Activated CD4-positive, alpha-beta T cell treated with anti-CD3 and anti-CD28 coated beads, Interleukin-2, amount 50 U/mL, for 4 hours (primary cell): Measurements from ENCODE around the gene TAF6.
"Not testable (repeated sequence)": the region's sequence is repeated elsewhere in the genome, so short reads cannot be mapped to it uniquely, and the experiment has no call there.

Experiments
- DNase-seq, 2 experiments: peaks; one replicate each; pipeline ENCODE4 v3.0.0-alpha.2; 2020

Gene TAF6

GRCh38 chr7:100152404-100152803 is 33.2 kb upstream of the TAF6 start:
- no peak for DNase-seq

DNA sequence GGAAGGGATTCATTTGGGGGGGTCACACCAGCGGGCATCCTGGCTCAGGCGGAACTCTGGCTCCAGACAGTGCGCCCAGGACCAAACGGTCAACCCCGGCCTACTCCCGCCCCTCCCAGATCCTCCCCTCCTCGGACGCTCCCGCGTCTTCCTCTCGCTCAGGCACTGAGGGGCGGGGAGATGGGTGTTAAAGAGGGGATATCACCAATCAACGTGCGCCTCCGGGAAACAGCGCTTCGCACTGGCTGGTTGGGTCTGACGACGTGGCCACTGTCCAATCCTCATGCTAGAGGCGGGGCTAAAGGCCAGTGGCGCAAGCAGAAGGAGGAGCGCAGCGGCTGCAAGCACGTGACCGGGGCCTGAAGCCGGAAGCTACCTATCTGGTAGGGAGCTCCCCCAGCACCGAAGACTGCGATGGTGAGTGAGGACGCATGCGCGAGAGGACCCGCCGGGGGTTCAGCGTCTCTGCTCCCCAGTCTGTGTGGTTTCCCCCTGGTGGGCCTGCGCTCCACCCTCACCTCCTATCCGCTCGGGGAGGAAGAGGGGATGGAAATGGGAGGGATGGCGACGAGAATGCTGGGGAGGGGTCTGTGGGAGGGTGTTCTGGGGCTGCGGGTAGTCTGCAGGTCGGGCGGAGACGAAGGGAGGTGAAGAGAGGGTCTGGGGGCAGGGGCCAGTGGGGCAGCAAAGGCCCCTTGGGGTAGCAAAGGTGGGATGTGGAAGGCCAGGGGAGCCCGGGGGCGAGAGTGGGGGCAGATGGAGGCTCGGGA is 29.6 kb upstream of the TAF6 start, which contains the start of gene LAMTOR4:
LAMTOR4 (plus strand) TSS at position 360 of the 770 bp plus-strand sequence; CDS start at position 415, 55 bp downstream.
- peak; percentile 97 to 98 for DNase-seq

GRCh38 chr7:100148225-100148558 is 29.0 kb upstream of the TAF6 start:
- no peak for DNase-seq

- no peak for DNase-seq
These were observed 28.1 kb upstream of the TAF6 start for GRCh38 chr7:100147278-100147677.

GRCh38 chr7:100146350-100146749 is 27.2 kb upstream of the TAF6 start:
- not testable (repeated sequence) for DNase-seq

DNA sequence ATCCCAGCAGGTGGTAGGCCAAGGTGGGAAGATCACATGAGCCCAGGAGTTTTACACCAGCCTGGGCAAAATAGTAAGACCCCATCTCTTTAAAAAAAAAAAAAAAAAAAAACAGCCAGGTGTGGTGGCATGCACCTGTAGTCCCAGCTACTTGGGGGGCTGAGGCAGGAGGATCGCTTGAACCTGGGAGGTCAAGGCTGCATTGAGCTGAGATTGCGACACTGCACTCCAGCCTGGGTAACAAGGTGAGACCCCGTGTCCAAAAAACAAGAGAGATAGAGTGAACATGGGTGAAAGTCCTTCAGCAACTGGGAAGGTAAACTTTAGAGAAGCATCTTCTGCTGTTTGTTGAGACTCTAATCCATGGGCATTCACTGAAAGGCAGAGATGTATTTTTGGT is 23.3 kb upstream of the TAF6 start:
- DNase-seq, result no peak

GRCh38 chr7:100141555-100141949 is 22.4 kb upstream of the TAF6 start:
- DNase-seq, result no peak

DNA sequence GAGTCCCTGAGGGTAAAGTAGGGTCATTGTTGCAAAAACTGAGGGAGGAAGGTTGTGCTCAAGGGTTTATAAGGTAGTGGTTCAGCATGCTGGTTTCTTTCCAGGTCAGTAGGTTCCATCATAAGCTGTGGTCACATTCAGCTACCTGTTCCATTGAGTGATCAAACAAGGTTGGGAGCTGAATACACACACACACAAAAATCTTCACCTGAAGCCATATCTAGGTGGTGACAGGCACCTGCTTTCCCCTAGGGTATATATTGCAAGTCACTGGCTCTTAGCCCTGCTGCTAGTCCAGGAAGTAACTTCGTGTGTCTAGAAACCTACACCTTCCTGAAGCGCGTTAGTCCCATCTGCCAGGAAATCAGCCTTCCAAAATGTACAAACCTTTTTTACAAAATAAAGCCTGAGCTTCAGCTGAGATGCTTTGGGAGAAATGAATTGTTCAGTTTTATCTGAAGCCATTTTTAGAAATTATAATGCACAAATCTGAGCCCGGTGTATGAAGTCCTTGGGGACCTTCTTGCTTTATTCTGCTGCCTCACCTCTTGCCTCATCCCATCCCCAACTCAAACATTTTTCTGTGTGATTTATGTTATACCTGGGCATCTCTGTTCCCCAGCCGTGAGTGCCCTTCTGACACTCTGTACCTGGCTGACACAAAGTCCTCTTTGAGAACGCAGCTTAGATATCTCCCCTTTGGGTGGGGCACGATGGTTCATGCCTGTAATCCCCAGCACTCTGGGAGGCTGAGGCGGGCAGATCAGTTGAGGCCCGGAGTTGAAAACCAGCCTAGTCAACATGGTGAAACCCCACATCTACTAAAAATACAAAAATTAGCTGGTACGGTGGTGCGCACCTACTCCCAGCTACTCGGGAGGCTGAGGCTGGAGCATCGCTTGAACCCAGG is 18.9 kb upstream of the TAF6 start:
- DNase-seq, result no peak

DNA sequence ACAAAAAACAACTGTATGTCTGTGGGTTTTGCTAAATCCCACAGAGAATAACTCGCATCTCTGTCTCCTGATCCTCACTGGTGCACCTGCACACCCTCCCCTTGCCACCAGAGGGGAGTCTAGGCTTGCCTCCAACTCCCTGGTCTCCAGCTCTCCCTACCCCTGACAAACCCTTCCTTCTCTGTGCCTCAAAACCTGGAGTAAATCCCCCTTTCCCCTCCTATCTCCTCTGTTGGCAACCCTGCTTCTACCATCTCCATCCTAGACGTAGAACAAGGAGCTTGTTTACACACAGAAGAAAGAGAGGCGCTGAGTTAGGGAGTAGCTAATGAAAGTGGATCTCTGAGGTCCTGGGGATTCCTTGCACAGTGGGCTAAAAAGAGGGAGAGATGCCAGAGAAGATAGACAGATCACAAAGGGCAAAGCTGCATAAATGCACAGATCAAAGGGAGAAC is 13.6 kb upstream of the TAF6 start:
- peak; percentile 55 to 62 for DNase-seq

GRCh38 chr7:100132126-100132525 is 13.0 kb upstream of the TAF6 start:
- DNase-seq, result no peak

DNA sequence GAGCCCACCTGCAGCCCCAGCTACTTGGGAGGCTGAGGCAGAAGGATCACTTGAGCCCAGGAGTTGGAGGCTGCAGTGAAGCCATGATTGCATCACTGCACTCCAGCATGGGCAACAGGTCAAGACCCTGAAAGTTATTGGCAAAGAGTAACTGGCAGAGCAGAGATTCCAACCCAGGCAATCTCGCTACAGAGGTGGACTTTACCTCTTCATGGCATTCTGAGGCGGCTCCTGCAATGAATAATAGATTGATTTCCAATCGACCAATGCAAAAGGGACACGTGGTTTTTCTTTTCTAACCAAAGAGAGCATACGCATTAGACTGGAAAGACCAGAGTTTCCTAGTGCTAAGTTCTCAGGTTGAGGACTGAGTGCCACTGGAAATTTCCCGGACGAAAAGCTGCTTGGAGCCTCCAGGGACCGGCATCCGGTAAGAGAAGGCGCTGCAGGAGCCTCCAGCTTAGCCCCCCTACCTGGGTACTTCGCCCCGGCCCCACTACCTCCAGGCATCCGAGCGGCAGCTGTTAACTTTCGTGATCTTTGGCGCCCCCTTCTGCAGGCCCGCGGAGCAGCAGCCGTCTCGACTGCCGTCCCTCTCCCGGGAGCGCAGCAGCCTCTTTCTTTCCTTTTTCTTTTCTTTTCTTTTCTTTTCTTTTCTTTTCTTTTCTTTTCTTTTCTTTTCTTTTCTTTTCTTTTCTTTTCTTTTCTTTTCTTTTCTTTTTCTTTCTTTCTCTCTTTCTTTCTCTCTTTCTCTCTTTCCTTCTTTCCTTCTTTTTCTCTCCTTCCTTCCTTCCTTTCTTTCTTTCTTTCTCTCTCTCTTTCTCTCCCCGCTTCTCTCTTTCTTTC is 11.7 kb upstream of the TAF6 start:
- DNase-seq, result peak; percentile 81 to 88

GRCh38 chr7:100130220-100130607 is 11.1 kb upstream of the TAF6 start:
- not testable (repeated sequence) for DNase-seq

DNA sequence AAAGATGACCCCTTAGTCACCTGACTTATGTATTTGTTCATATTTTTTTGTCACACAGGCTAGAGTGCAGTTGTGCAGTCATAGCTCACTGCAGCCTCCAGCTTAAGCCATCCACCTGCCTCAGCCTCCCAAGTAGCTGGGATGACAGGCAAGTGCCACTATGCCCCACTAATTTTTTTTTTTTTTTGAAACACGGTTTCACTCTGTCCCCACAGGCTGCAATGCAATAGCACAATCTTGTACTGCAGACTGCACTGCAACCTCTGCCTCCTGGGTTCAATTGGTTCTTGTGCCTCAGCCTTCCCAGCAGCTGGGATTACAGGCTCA is 9.4 kb upstream of the TAF6 start:
- DNase-seq, result no peak

GRCh38 chr7:100127866-100128636 is 8.9 kb upstream of the TAF6 start:
- DNase-seq, result peak; percentile 3 to 6

DNA sequence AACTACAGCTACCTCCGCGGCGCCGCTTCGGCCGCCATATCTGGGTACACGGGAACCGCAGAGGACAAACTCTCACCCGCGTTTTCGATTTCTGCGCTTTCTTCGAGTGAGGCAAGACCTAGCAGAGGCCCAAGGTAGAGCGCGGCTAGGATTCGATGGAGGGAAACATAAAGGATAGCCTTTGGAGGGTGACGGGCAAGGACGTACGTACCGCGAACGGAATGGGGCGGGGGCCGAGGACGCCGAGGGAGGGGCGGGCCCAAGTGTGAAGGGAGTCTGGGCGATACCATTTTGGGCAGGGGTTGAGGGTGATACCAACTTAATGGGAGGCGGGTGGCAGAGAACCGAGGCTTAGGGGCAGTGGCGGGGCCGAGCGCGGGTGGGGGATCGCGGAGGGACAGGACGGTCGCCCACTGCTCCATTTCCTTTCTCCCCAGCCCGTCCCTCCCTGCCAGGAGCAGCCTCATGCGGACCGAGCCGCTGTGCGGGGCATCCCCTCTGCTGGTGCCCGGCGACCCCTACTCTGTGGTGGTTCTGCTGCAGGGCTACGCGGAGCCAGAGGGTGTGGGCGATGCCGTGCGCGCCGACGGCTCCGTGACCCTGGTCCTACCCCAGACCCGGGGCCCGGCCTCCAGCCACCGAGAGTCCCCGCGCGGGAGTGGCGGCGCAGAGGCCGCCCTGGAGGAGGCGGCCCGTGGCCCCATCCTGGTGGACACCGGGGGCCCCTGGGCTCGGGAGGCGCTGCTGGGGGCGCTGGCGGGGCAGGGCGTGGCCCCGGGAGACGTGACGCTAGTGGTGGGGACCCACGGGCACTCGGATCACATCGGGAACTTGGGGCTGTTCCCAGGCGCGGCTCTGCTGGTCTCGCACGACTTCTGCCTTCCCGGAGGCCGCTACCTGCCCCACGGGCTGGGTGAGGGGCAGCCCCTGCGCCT is 8.0 kb upstream of the TAF6 start, which contains the start of gene MBLAC1:
MBLAC1 (plus strand) TSS at position 37 of the 935 bp plus-strand sequence; CDS start at position 466, 429 bp downstream.
- DNase-seq, result peak; percentile 87 to 88

- DNase-seq, result no peak
These were observed 7.2 kb upstream of the TAF6 start for GRCh38 chr7:100126239-100126930.

DNA sequence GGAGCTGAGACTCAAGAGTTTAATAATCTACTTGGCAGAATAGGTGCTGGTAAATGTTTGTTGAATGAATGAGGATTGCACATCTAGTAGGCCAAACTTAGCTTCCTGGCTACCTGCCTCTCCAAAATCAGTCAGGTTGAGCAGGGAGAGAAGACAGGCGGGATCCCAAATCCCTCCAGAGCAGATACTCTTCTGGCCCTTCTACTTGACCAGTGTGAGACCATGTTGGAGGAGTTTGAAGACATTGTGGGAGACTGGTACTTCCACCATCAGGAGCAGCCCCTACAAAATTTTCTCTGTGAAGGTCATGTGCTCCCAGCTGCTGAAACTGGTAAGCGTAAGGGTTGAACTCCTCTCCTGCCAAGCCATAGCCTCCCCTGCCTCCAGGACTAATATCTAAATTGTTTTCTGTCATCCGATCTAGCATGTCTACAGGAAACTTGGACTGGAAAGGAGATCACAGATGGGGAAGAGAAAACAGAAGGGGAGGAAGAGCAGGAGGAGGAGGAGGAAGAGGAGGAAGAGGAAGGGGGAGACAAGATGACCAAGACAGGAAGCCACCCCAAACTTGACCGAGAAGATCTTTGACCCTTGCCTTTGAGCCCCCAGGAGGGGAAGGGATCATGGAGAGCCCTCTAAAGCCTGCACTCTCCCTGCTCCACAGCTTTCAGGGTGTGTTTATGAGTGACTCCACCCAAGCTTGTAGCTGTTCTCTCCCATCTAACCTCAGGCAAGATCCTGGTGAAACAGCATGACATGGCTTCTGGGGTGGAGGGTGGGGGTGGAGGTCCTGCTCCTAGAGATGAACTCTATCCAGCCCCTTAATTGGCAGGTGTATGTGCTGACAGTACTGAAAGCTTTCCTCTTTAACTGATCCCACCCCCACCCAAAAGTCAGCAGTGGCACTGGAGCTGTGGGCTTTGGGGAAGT is 5.4 kb upstream of the TAF6 start:
- no peak for DNase-seq

DNA sequence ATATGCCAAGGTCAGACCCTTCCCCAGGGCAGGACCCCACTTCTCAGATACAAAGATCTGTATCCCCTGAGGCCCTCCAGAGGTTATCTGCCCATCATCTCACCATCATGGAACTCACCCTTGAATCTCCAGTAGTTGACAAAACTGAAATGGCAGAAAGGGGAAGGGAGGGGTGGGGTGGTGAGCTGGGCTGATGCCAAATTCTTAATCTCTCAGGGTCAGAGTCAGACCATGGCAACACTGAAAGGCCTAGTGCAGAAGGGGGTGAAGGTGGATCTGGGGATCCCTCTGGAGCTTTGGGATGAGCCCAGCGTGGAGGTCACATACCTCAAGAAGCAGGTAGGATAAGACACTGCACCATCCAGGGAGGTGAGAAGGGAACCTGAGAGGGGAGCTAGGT is 3.4 kb upstream of the TAF6 start:
- DNase-seq, result no peak

DNA sequence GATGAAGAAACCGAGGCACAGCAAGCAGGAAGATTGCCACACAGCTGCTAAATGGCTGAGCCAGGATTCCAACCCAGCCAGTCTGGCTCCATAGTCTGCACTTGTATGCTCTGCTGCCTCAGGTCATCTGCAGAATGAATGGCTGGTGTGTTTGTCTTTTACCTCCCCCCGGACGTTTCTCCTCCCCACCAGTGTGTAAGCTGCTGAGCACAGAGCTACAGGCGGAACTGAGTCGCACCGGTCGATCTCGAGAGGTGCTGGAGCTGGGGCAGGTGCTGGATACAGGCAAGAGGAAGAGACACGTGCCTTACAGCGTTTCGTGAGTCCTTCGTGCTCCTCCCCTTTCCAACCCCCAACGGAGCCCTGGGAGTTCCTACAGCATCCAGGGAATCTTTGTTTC is 2.9 kb upstream of the TAF6 start:
- no peak for DNase-seq
